H9 (cell line): ENCODE data around the gene RNF186. TPM values are rescaled to one million over a fixed set of nuclear protein-coding genes. Genes with fewer than 3 reads are reported as not detected.

Source experiments
- DNase-seq: peaks from one replicate; pipeline ENCODE4 v3.0.0-alpha.2; 2017
- H2AFZ ChIP-seq: one replicate; pipeline ENCODE4 v1.6.1; 2013; ENCODE audit warnings: mild to moderate bottlenecking, low read length, control low read depth, moderate library complexity
- H2AK5ac ChIP-seq: 2 replicates; pipeline ENCODE4 v1.6.1; 2013; ENCODE audit warnings: low read length, control low read depth, mixed read lengths; ENCODE audit not compliant: insufficient read length
- H2BK120ac ChIP-seq: one replicate; pipeline ENCODE4 v1.6.1; 2013; ENCODE audit warnings: low read depth, mild to moderate bottlenecking, low read length, control low read depth, inconsistent platforms; ENCODE audit not compliant: poor library complexity, severe bottlenecking
- H2BK12ac ChIP-seq: 2 replicates; pipeline ENCODE4 v1.6.1; 2013; ENCODE audit warnings: low read length, control low read depth, mixed read lengths, low read depth; ENCODE audit not compliant: insufficient read length
- H2BK15ac ChIP-seq: 2 replicates; pipeline ENCODE4 v1.6.1; 2013; ENCODE audit warnings: low read depth, low read length, control low read depth
- H2BK20ac ChIP-seq: one replicate; pipeline ENCODE4 v1.6.1; 2013; ENCODE audit warnings: low read depth, mild to moderate bottlenecking, low read length, control low read depth, inconsistent platforms; ENCODE audit not compliant: poor library complexity, severe bottlenecking
- H2BK5ac ChIP-seq: 2 replicates; pipeline ENCODE4 v1.6.1; 2013; ENCODE audit warnings: low read length, control low read depth, mixed read lengths; ENCODE audit not compliant: insufficient read length
- H3K14ac ChIP-seq: 2 replicates; pipeline ENCODE4 v1.6.1; 2013; ENCODE audit warnings: low read length, control low read depth; ENCODE audit not compliant: insufficient read depth
- H3K18ac ChIP-seq: 2 replicates; pipeline ENCODE4 v1.6.1; 2013; ENCODE audit warnings: low read depth, mild to moderate bottlenecking, mixed read lengths, low read length, control low read depth; ENCODE audit not compliant: insufficient read length
- H3K23ac ChIP-seq: 2 replicates; pipeline ENCODE4 v1.6.1; 2013; ENCODE audit warnings: low read length, control low read depth, mixed read lengths, low read depth; ENCODE audit not compliant: insufficient read length
- H3K23me2 ChIP-seq: 2 replicates; pipeline ENCODE4 v1.6.1; 2013; ENCODE audit warnings: low read depth, mild to moderate bottlenecking, mixed read lengths, low read length, control low read depth; ENCODE audit not compliant: insufficient read length, poor library complexity, severe bottlenecking
- H3K27ac ChIP-seq: 2 replicates; pipeline ENCODE4 v1.5.1; 2013; ENCODE audit warnings: low read length, control low read depth, mixed read lengths, low read depth; ENCODE audit not compliant: insufficient read length
- H3K27me3 ChIP-seq: 2 replicates; pipeline ENCODE4 v1.6.1; 2013; ENCODE audit warnings: low read length, control low read depth, inconsistent platforms; ENCODE audit not compliant: insufficient read depth
- H3K4ac ChIP-seq: 2 replicates; pipeline ENCODE4 v1.6.1; 2013; ENCODE audit warnings: low read depth, mild to moderate bottlenecking, control low read depth, inconsistent platforms, low read length, moderate library complexity
- H3K4me1 ChIP-seq: 2 replicates; pipeline ENCODE4 v1.6.1; 2013; ENCODE audit warnings: low read length, control low read depth, inconsistent platforms; ENCODE audit not compliant: insufficient read depth
- H3K4me2 ChIP-seq: 2 replicates; pipeline ENCODE4 v1.6.1; 2013; ENCODE audit warnings: low read length, control low read depth, mixed read lengths; ENCODE audit not compliant: insufficient read length, insufficient read depth
- H3K56ac ChIP-seq: 2 replicates; pipeline ENCODE4 v1.6.1; 2013; ENCODE audit warnings: low read depth, mild to moderate bottlenecking, mixed read lengths, low read length, control low read depth; ENCODE audit not compliant: insufficient read length
- H3K79me1 ChIP-seq: 2 replicates; pipeline ENCODE4 v1.6.1; 2013; ENCODE audit warnings: low read depth, mild to moderate bottlenecking, moderate library complexity, low read length, control low read depth, inconsistent platforms; ENCODE audit not compliant: insufficient read depth, poor library complexity, severe bottlenecking
- H3K79me2 ChIP-seq: 2 replicates; pipeline ENCODE4 v1.6.1; 2013; ENCODE audit warnings: low read length, control low read depth, inconsistent platforms; ENCODE audit not compliant: insufficient read depth
- H3K9ac ChIP-seq: 2 replicates; pipeline ENCODE4 v1.6.1; 2013; ENCODE audit warnings: low read length, control low read depth, mixed read lengths; ENCODE audit not compliant: insufficient read length; ENCODE audit errors: extremely low read depth
- H3K9me3 ChIP-seq: one replicate; pipeline ENCODE4 v1.6.1; 2013; ENCODE audit warnings: low read depth, low read length, inconsistent platforms; ENCODE audit not compliant: control insufficient read depth
- H3T11ph ChIP-seq: one replicate; pipeline ENCODE4 v1.6.1; 2013; ENCODE audit warnings: mild to moderate bottlenecking, low read length, control low read depth, inconsistent platforms
- H4K20me1 ChIP-seq: one replicate; pipeline ENCODE4 v1.6.1; 2013; ENCODE audit not compliant: control insufficient read depth, insufficient read length, insufficient read depth
- H4K5ac ChIP-seq: 2 replicates; pipeline ENCODE4 v1.6.1; 2013; ENCODE audit warnings: low read depth, mild to moderate bottlenecking, mixed read lengths, low read length, control low read depth; ENCODE audit not compliant: insufficient read length
- H4K8ac ChIP-seq: replicated peaks from 2 replicates; pipeline ENCODE4 v1.6.1; 2013; ENCODE audit warnings: low read length, control low read depth, mixed read lengths, low read depth; ENCODE audit not compliant: insufficient read length
- H4K91ac ChIP-seq: 2 replicates; pipeline ENCODE4 v1.6.1; 2013; ENCODE audit warnings: low read depth, mild to moderate bottlenecking, moderate library complexity, mixed read lengths, low read length, control low read depth; ENCODE audit not compliant: insufficient read length
- H3K27ac Mint-ChIP-seq, 3 experiments: 2 replicates in 2 of 3; 3 replicates in 1 of 3; pipeline ENCODE4 v1.8.0; 2020 to 2021; ENCODE audit warnings: mixed read lengths in 3 of 3, mild to moderate bottlenecking in 1 of 3, moderate library complexity in 1 of 3
- H3K27me3 Mint-ChIP-seq: 2 replicates; pipeline ENCODE4 v1.8.0; 2021; ENCODE audit warnings: low read depth, mild to moderate bottlenecking, moderate library complexity, mixed read lengths
- H3K36me3 Mint-ChIP-seq, 3 experiments: 2 replicates in 2 of 3; 3 replicates in 1 of 3; pipeline ENCODE4 v1.8.0; 2020 to 2021; ENCODE audit warnings: low read depth in 3 of 3, mixed read lengths in 3 of 3; ENCODE audit not compliant: insufficient read depth in 1 of 3
- H3K4me1 Mint-ChIP-seq, 2 experiments: 2 replicates each; pipeline ENCODE4 v1.8.0; 2020; ENCODE audit warnings: mixed read lengths in 2 of 2
- H3K4me3 Mint-ChIP-seq, 2 experiments: 2 replicates in 1 of 2; 3 replicates in 1 of 2; pipeline ENCODE4 v1.8.0; 2020 to 2021; ENCODE audit warnings: mild to moderate bottlenecking in 2 of 2, mixed read lengths in 2 of 2, moderate library complexity in 1 of 2
- H3K9me3 Mint-ChIP-seq, 2 experiments: 2 replicates in 1 of 2; 3 replicates in 1 of 2; pipeline ENCODE4 v1.8.0; 2020; ENCODE audit warnings: mild to moderate bottlenecking in 2 of 2, mixed read lengths in 2 of 2, moderate library complexity in 1 of 2
- CTCF ChIP-seq: fragments of 200-600 bp; sonication (generic); conservative IDR thresholded peaks from 3 replicates; pipeline ENCODE4 v1.8.0; 2021; ENCODE audit warnings: antibody characterized with exemption, mild to moderate bottlenecking
- WGBS: extraction: QIAGEN DNeasy Blood & Tissue Kit; methylation state at CpG from one replicate; pipeline ENCODE4 v1.1.7; 2013; ENCODE audit warnings: missing lambda C conversion rate, low lambda C conversion rate, mixed read lengths; ENCODE audit not compliant: insufficient read length; ENCODE audit errors: extremely low coverage; 5-methylcytosine and 5-hydroxymethylcytosine counted together
- total RNA-seq: library from RNA; stranded (reverse); gene quantifications from 2 replicates; pipeline ENCODE4 v1.2.1, GENCODE V29; 2021

RNF186 gene
- total RNA-seq, 1 experiment from 2014 or later, result not detected

- H3T11ph ChIP-seq, result no peak overlapping the region
- no peak overlapping the region for H3K23ac ChIP-seq
- WGBS, result no CpG with 5 or more reads among the region's 6 CpGs
- H4K5ac ChIP-seq, result no peak overlapping the region
- no peak overlapping the region for H3K56ac ChIP-seq
- Mint-ChIP-seq H3K36me3 (no peaks in the 10 kb centered on the region), H3K27ac (no peak overlapping the region), H3K4me1 (peaks cover 16 to 27% of the 10 kb centered on the region in 2 experiments), H3K9me3 (no peaks in the 10 kb centered on the region), H3K4me3 (no peak overlapping the region), H3K27me3 (peaks cover 48% of the 10 kb centered on the region)
- no peak for DNase-seq
- H3K9ac ChIP-seq, result no peak overlapping the region
- no peak overlapping the region for H2BK120ac ChIP-seq
- H3K27ac ChIP-seq, result no peak overlapping the region
- no peak overlapping the region for H2BK20ac ChIP-seq
- no peak overlapping the region for H2BK5ac ChIP-seq
- no peak overlapping the region for H2BK15ac ChIP-seq
- no peak for TF ChIP-seq CTCF
- no peak overlapping the region for H2BK12ac ChIP-seq
- no peaks in the 10 kb centered on the region for H3K79me2 ChIP-seq
- H3K79me1 ChIP-seq, result no peaks in the 10 kb centered on the region
- H3K18ac ChIP-seq, result no peak overlapping the region
- H3K4ac ChIP-seq, result no peak overlapping the region
- H2AK5ac ChIP-seq, result no peak overlapping the region
- no peak overlapping the region for H2AFZ ChIP-seq
- no peak overlapping the region for H3K4me2 ChIP-seq
- H4K8ac ChIP-seq, result no peak overlapping the region
- H3K27me3 ChIP-seq, result no peaks in the 10 kb centered on the region
- H3K9me3 ChIP-seq, result no peaks in the 10 kb centered on the region
- H3K4me1 ChIP-seq, result no peaks in the 10 kb centered on the region; the same call in 1 of the 2 replicates
- H3K14ac ChIP-seq, result no peak overlapping the region
- no peak overlapping the region for H4K91ac ChIP-seq
- no peaks in the 10 kb centered on the region for H3K23me2 ChIP-seq
- H4K20me1 ChIP-seq, result peaks cover 2% of the 10 kb centered on the region
Observed at GRCh38 chr1:19771350-19771749, 43.7 kb downstream of the RNF186 start.
